ENCODE measurements around the gene NME1.

- no peak for TF ChIP-seq CTCF (IDR thresholded peaks at IDR 0.05)
- TF ChIP-seq POLR2AphosphoS5 (IDR thresholded peaks at IDR 0.05; ENCODE audit: low read depth, low read length), result peak; percentile 91
- peak; percentile 85; the same call in 1 of the 2 replicates for TF ChIP-seq SIN3A (IDR thresholded peaks at IDR 0.05; ENCODE audit: borderline replicate concordance, insufficient read depth, low read depth, low read length)
- TF ChIP-seq REST (IDR thresholded peaks at IDR 0.05; ENCODE audit: insufficient read depth in 1 of 2, low read depth in 2 of 2, low read length in 1 of 2), result no peak
- TF ChIP-seq TCF7L2 (IDR thresholded peaks at IDR 0.05; ENCODE audit: low read depth, low read length), result peak; percentile 56; the same call in 1 of the 2 replicates
Observed at GRCh38 chr17:51121620-51122472, 31.5 kb upstream of the NME1 start.

Measured in Panc1 (cell line).